NT2/D1 (cell line): ENCODE results near the gene PRRC2C.

Experiments
- SUZ12 ChIP-seq: IDR thresholded peaks from 2 replicates; pipeline ENCODE4 v1.6.1; 2011; ENCODE audit not compliant: insufficient read length, insufficient read depth; ENCODE audit errors: extremely low read depth
- YY1 ChIP-seq: IDR thresholded peaks from 2 replicates; pipeline ENCODE4 v1.6.1; 2011; ENCODE audit not compliant: insufficient read length, insufficient read depth
- ZNF274 ChIP-seq: IDR thresholded peaks from 2 replicates; pipeline ENCODE4 v1.6.1; 2011; ENCODE audit warnings: mild to moderate bottlenecking, low read depth, low read length

DNA sequence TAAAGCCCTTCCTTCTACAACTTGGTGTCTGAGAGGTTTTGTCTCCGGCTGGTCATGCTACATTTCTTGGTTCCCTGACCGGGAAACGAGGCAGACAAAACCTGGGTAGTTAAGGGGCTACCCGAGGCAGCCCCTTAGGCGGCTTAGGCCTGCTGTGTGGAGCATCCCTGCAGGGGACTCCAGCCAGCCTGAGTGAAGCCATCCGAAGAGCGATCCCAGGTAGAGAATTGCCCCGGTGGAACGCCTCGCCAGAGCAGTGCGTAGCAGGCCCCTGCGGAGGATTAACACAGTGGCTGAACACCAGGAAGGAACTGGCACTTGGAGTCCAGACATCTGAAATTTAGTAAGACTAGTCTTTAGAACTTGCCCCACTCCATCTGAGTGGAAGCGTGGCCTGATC is 115.5 kb downstream of the PRRC2C start:
- no peak for TF ChIP-seq YY1
- TF ChIP-seq SUZ12, result no peak
- TF ChIP-seq ZNF274, result no peak
